Adrenal gland (tissue), 5 donors: ENCODE results near the gene TNFRSF19.

Experiments used
- POLR2A ChIP-seq, 2 donors: fragments of 450-650 bp; IDR thresholded peaks; one replicate each; pipeline ENCODE4 v1.6.1; 2017; ENCODE audit warnings: antibody characterized with exemption in 2 of 2, mild to moderate bottlenecking in 2 of 2, moderate library complexity in 1 of 2
- TF ChIP-seq, protein P1 (sequence below), 6 experiments: fragments of 450-650 bp in 4 of 6; fragments of 200-600 bp in 2 of 6; sonication (generic) in 1 of 6; IDR thresholded peaks; 1 replicate in 5 of 6; 2 replicates in 1 of 6; pipeline versions ENCODE4 v1.5.1 to v1.8.0; 2016 to 2021; ENCODE audit warnings: antibody characterized with exemption in 6 of 6, mild to moderate bottlenecking in 2 of 6, moderate library complexity in 1 of 6
- donor health status: DM: no; HTN: no; CAD: no.

DNA sequence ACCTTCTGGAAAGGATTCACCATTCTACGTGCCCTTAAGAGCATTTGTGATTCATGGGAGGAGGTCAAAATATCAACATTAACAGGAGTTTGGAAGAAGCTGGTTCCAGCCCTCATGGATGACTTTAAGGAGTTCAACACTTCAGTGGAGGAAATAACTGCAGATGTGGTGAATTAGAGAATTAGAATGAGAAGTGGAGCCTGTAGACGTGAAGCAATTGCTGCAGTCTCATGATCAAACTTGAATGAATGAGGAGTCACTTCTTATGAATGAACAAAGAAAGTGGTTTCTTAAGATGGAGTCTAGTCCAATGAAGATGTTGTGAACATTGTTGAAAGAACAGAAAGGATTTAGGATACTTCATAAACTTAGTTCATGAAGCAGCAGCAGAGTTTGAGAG lies 129.1 kb downstream of the TNFRSF19 start:
- TF ChIP-seq, protein P1, sequence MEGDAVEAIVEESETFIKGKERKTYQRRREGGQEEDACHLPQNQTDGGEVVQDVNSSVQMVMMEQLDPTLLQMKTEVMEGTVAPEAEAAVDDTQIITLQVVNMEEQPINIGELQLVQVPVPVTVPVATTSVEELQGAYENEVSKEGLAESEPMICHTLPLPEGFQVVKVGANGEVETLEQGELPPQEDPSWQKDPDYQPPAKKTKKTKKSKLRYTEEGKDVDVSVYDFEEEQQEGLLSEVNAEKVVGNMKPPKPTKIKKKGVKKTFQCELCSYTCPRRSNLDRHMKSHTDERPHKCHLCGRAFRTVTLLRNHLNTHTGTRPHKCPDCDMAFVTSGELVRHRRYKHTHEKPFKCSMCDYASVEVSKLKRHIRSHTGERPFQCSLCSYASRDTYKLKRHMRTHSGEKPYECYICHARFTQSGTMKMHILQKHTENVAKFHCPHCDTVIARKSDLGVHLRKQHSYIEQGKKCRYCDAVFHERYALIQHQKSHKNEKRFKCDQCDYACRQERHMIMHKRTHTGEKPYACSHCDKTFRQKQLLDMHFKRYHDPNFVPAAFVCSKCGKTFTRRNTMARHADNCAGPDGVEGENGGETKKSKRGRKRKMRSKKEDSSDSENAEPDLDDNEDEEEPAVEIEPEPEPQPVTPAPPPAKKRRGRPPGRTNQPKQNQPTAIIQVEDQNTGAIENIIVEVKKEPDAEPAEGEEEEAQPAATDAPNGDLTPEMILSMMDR (IDR thresholded peaks at IDR 0.05), result no peak
- TF ChIP-seq POLR2A (IDR thresholded peaks at IDR 0.05), result no peak
